K562 treated with DMSO at 1 percent for 24 hours (cell line): ENCODE measurements around the gene CITED1. TPM values are rescaled to one million over a fixed set of nuclear protein-coding genes. Genes with fewer than 3 reads are reported as not detected.

ENCODE experiments used
- total RNA-seq: library from RNA; unstranded; fragments of 300-600 nt; gene quantifications from 2 replicates; pipeline ENCODE4 v1.2.3, GENCODE V29; 2022; ENCODE audit warnings: low read depth; ENCODE audit not compliant: insufficient read depth

The CITED1 gene, protein sequence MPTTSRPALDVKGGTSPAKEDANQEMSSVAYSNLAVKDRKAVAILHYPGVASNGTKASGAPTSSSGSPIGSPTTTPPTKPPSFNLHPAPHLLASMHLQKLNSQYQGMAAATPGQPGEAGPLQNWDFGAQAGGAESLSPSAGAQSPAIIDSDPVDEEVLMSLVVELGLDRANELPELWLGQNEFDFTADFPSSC
- total RNA-seq: 1.5 and 2.4 TPM in 2 replicates

GRCh38 chrX:72305286-72306084, at the start of gene CITED1:
Gene CITED1 (minus strand): TSS chrX:72305914. CDS start chrX:72302869, 3,045 bp downstream.

Other genes starting within 250 kb of the CITED1 start
- 0.67 and 0.80 TPM in 2 replicates for gene RTL5, start 174.0 kb downstream of the CITED1 start, total RNA-seq
- 15.7 and 18.9 TPM in 2 replicates for gene PIN4, start 124.2 kb downstream of the CITED1 start, total RNA-seq
- 5.1 and 5.5 TPM in 2 replicates for gene ERCC6L, start 66.9 kb downstream of the CITED1 start, total RNA-seq
- gene RPS4X, start 28.7 kb downstream of the CITED1 start, total RNA-seq: 1,117 and 1,182 TPM in 2 replicates